Thymus (tissue), 2 donors: Measurements from ENCODE around the gene EPDR1. TPM values are rescaled to one million over a fixed set of nuclear protein-coding genes. Genes with fewer than 3 reads are reported as not detected.

Experiments used
- polyA plus RNA-seq: library from polyadenylated mRNA; stranded (reverse); fragments of 200-250 nt; gene quantifications from one replicate; pipeline ENCODE4 v1.2.3, GENCODE V29; 2013
- total RNA-seq: library from RNA; stranded (reverse); fragments of 120-200 nt; gene quantifications from one replicate; pipeline ENCODE4 v1.2.4, GENCODE V29; 2013
- donor health status: healthy.

Gene EPDR1
- total and polyA plus RNA-seq, 2 donors = 7.2 to 10.7 TPM

Other genes starting within 250 kb of the EPDR1 start
- 5.1 TPM for gene GPR141, start 236.9 kb upstream of the EPDR1 start, total RNA-seq
- gene GPR141, start 236.9 kb upstream of the EPDR1 start, polyA plus RNA-seq = 0.66 TPM
- 1.0 TPM for gene NME8, start 72.0 kb upstream of the EPDR1 start, total RNA-seq
- gene NME8, start 72.0 kb upstream of the EPDR1 start, polyA plus RNA-seq = 2.8 TPM
- gene SFRP4, start 3.8 kb upstream of the EPDR1 start, total RNA-seq = 0.80 TPM
- gene SFRP4, start 3.8 kb upstream of the EPDR1 start, polyA plus RNA-seq = 0.98 TPM